HG03432 (cell line): ENCODE results near the gene GASK1A.
"Not testable (repeated sequence)": the region's sequence is repeated elsewhere in the genome, so short reads cannot be mapped to it uniquely, and the experiment has no call there.

Experiments
- ATAC-seq: cut with Tn5 transposase; IDR thresholded peaks from one replicate; pipeline ENCODE4 v1.9.1; 2021; ENCODE audit warnings: mild to moderate bottlenecking, moderate library complexity; ENCODE audit not compliant: unreplicated experiment

The GASK1A gene

DNA sequence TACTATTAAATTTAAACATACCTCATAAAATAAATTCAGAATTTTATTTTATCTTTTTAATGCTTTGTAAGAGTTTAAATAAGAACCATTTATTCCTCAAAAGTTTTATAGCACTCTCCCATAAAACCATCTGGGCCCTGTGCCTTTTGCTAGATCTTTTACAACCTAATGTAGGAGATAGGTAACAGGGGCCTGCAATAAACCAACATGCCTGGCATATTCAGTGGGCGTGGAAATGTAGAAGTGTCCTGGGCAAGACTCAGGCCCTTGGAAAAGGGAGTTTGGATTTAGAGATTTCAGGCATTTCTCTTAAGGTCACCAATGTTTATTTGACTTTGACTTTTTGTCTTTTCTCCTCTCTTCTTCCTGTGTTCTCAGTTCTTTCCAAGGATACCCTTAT lies 80.3 kb downstream of the GASK1A start:
- ATAC-seq, result no peak

DNA sequence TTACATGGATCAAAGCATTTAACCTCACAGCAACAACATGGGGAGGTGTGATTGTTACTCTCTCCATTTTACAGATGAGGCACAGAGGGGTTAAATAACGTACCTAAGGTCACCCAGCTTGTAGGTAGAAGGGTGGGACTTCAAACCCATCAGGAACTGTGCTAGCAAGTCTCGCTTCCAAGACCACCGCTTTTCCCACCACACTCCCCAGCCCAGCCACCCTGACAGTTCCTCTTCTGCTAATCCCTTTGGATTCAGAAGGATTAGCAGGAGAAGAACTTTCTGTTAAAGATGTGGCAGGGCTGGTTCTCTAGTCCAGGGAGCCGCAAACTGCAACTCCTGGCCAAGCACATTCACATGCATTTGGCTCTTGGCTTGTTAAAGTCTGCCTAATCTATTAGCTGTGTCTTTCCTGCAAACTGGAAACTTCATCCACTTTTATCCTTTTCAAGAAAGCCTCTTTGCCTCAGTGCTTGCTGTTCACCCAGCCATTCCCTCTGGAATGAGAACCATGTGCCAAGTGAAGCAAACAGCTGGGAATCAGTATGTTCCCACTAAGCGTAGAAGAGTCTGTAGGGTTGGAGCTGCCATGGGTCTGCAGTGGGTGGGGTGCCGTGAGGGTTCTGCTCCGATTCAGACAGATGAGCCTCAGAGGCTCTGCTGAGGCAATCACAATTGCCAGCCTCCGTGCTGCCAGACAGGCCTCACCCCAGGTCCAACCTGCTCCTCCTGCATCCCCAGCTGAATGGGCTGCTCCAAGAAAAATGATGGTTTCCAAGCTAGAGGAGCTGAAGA lies 82.2 kb downstream of the GASK1A start:
- no peak for ATAC-seq

DNA sequence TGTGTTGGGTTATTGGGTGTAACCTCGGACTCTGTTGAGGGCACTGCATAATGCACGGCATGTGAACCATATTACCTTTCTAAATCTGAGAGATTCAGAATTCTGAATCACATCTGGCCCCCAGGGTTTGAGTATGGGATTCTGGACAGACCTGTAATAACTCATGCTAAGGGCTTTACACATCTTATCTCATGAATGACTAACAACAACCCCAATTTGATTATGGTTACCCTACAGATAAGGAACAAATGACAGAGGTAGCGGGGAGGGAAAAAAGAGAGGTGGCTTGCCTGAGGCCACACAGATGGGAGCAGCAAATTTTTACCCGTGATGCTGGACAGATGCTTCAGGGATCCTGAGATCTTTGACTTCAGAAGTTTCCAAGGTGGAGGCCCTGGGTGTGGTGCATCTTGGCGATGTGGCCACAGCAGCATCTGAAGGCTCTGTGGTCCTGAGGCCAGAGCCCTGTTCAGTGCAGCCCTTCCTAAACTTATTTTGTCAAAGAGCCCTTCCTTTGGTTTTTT lies 83.0 kb downstream of the GASK1A start:
- no peak for ATAC-seq

DNA sequence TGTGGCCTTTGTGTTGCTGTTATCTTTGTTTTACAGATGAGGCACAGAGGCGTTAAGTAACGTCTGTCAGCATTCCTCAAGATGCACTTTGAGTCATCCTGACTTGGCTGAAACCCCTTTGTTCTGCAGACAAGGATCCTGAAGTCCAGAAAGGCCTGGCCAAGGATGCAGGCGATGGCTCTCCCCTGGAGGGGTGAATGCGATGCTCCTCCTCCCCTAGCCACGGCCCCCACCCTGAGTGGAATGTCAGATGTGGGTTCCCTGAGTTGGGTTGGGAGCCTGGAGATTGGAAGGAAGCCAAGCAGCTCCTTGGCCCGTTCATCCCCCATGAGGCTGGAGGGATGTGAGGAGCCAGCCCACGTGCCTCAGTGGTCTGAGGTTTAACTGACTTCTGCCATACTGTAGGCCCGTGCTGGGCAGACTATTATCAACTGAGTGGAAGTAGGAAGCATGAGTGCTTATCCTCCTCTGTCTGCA lies 83.5 kb downstream of the GASK1A start:
- no peak for ATAC-seq

DNA sequence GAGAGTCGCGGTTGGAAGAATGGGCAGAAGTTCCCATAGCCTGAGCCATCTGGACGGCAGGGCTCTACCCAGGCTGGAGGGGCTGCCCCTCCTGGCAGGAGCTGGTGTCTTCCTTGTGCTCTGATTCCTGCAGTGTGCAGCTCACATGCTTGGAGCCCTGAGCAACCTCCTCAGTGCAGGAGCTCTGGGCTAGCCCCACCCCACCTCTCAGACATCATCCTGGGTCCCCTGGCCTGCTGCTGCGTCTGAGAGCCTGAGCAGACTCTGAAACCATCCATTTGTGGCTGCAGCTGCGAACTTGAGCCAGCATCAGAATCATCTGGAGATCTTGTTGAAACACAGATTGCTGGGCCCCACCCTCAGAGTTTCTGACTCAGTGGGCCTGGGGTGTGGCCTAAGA lies 84.0 kb downstream of the GASK1A start:
- ATAC-seq, result no peak

DNA sequence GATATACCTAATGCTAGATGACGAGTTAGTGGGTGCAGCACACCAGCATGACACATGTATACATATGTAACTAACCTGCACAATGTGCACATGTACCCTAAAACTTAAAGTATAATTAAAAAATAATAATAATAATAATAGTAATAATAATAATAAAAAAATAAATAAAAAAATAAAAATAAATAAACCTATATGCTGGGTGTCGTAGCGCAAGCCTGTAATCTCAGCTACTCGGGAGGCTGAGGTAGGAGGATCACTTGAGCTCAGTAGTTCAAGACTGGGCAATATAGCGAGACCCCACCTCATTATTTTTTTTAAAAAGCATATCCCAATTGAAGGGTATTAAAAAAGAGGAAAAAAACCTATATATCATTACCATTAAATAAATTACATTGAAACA lies 91.6 kb downstream of the GASK1A start:
- ATAC-seq, result not testable (repeated sequence)

DNA sequence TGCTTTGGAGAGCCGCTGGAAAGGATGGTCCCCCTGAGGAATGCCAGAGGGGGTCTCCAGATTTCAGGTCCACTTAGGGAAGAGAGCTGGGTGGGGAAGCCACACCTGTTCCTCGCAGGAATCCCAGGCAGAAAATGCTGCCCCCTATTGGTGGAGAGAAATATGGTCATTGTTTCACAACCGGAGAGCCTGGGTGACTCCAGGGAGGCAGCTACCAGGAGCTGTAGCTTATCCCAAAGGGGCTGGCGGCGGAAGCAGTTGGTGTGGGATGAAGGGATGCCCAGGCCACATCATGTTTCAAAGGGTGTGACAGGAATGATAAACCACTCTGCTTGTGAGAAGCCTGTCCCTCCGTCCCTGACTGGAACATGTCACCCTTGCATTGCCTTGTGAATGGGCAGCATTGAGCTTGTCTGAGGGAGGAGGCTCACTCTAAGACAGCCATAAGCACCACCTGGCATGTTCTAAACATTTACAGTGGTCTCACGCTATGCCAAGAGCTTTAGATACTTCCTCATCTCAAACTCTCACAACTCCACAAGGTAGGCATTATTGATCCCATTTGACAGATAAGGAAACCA lies 92.3 kb downstream of the GASK1A start:
- ATAC-seq, result no peak

DNA sequence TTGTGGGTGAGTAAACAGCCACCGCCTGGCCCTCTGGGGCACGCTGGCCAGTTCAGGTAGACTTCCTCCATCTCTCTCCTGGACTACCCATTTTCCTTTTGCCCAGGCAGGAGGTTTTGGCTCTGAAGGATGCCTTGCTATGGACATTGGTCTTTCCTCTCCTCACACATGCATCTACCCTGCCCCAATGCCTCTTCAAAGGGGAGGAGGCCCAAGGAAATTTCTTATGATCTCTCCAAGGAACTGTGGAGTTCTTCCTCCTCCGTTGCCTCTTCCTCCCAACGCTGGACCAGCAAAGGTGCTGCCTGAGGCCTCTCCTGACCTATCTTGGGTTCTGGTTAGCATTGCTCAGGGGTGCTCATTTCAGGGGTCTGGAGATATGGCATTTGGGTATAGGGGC lies 93.2 kb downstream of the GASK1A start:
- no peak for ATAC-seq

DNA sequence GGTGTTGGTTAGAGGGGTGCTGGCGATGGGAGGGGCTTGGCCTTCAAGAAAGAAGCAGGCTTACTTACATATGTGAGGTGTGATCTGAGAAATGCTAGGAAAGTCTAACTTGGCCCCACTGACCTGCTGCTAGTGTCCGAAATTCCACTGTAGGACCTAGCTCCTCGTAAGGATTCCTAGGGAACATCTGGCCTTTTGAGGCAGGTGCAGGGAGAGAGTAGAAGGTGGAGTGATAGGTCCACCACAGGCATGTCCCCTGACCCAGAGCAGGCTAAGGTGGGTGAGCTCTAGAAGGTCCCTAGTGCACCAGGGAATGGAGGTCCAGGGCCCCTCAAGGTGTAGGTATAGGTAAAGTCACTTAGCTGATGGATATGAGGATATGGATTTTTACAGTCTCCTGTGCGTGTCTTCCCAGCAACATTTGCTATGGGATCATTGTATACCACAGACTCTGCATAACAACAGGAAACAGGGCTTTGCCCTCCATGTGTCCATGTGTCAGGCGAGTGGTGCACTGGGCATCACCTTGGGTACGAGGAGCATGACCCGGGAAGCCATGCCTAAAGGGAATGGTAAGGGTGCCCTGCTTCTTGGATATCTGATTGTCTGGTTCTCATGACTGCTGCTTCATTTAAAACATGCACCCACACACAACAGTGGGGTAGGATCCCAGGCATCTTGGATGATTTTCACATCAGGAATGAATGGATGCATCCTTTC lies 94.2 kb downstream of the GASK1A start:
- no peak for ATAC-seq

DNA sequence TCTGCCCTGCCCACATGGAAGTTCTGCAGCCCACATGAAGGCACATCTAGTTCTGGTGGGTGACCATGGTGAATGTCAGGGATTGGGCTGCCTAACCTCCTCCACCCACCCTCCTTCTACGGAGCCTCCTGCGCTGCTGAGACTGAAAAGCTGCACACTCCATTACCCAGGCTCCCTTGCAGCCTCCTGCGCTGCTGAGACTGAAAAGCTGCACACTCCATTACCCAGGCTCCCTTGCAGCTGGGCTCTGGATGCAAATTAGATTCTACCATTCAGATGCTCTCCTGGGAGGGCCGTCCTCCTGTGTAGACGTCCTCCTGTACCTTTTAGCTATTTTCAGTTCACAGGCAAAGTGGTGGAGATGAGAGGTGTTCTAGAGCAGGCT lies 94.7 kb downstream of the GASK1A start:
- no peak for ATAC-seq

DNA sequence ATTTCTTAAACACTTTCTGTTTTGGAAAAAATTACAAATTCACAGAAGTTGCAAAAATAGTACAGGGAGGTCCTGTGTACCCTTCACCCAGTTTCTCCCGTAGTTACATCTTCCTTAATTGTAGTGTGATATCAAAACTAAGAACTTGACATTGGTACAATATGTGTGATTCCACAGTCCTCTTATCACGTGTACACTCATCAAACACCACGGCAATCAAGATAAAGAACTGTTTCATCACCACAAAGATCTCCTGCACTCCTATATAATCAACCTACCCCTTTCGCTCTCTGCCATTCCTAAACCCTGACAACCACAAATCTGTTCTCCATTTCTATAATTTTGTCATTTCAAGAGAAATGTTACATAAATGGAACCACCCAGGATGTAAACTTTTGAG lies 95.4 kb downstream of the GASK1A start:
- ATAC-seq, result no peak

DNA sequence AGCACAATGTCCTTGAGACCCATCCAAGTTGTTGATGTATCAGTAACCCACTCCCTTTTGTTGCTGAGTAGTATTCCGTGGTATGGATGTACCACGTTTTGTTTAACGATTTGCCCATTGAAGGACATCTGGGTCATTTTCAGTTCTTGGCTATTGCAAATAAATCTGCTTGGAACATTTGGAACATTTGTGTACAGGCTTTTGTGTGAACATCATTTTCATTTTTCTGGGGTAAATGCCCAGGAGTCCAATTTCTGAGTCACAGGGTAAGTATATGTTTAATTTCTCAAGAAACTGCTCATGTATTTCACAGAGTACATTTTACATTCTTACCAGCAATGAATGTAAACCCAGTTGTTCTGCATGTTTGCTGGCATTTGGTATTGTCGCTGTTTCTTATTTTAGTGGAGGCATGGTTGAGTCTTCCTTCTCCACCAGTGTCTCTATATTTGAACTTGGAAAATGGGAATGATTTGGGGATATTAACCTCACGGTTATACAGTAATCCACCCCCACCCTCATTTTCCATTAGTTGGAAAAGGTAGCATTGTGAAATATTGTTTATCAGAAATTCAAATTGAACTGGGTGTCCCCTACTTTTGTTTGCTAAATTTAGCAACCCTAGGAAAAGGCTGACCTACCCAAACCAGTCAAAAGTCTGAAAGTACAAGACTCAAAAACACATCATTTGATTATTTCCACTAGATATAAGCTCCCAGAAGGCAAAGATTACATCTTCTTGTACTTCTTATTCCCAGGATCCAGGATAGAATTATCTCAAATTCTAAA lies 96.0 kb downstream of the GASK1A start:
- ATAC-seq, result no peak

DNA sequence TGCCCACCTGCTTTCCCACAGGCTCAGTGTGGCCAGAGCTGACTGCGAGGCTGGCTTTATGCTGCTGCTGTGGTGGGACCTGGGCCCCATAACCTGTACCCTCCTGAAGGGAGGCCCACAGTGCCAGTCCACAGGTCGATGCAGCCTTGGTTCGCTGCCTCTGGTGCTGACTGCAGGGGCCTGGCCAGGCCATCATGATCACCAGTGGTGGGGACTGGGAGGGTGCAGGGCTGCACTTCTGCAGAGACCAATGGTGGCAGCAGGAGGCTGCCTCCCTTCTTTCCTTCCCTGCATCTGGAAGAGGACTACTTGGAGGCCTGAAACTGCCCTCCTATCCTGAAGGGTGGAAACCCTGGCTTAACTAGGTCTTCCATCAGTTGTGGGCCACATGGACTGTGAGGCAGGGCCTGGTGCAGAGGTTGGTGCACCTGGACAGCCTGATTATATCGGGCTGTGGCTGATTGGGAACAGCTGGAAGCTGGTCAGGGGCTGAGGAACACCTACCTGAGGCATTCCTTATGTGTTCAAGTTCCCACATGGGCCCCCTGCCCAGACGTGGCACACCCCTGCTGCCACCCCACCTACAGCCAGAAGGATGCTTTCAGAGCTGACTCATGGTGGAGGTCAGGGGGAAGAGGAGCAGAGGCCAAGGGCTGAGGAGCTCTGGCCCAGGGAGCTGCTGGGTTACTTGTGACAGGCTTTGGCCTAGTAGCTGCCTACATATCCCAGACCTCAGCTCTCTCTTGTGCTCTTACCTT lies 97.0 kb downstream of the GASK1A start:
- ATAC-seq, result no peak

DNA sequence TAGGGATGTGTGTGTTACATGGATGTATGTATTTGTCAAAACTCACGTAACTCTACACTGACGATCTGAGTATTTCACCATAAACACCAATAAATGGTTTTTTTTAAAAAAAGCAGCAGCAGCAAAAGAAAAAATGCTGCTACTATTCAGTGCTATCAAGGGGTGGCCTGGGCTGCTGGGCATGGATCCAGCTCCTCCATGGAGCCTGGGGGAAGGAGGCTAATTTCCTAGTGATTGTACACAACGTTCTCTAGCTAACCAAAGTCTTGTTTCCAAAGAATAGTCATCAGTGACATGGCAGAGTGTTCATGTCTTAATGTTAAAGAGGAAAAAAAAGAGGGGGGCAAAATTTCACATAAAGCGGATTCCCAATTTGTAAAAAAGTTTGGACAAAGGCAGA lies 97.7 kb downstream of the GASK1A start:
- ATAC-seq, result no peak

DNA sequence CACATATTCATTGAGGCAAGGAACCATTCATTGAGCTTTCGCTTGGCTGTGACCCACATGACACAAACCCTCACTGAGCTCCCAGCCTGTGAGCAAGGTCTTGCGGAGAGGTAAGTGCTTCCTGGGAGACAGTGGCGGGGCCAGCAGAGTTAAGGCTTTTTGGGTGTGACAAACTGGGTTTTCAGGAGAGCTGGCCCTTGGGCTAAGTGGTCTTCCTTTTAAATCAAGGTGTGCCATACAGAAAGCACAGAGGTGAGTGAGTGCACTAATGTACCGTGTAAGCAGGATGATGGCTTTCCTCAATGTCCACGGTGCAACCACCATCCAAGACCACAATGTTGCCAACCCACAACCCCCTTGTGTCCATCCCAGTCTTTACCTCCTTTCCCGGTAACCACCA lies 98.2 kb downstream of the GASK1A start:
- ATAC-seq, result no peak

DNA sequence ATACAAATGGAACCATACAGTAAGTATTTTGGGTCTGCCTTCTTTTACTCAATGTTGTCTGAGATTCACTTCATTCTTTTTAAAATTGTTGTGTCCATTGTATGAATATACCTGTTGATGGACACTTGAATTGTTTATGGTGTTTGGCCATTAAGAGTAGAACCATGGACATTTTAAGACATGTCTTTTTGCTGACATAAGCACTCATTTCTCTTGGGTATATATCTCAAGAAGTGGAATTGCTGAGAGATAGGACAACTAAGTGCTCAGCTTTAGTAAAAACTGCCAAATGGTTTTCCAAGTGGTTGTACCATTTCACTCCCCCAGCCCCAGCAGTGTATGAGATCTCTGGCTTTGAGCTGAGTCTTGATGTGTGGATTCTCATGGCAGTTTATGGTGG lies 98.6 kb downstream of the GASK1A start:
- ATAC-seq, result no peak

DNA sequence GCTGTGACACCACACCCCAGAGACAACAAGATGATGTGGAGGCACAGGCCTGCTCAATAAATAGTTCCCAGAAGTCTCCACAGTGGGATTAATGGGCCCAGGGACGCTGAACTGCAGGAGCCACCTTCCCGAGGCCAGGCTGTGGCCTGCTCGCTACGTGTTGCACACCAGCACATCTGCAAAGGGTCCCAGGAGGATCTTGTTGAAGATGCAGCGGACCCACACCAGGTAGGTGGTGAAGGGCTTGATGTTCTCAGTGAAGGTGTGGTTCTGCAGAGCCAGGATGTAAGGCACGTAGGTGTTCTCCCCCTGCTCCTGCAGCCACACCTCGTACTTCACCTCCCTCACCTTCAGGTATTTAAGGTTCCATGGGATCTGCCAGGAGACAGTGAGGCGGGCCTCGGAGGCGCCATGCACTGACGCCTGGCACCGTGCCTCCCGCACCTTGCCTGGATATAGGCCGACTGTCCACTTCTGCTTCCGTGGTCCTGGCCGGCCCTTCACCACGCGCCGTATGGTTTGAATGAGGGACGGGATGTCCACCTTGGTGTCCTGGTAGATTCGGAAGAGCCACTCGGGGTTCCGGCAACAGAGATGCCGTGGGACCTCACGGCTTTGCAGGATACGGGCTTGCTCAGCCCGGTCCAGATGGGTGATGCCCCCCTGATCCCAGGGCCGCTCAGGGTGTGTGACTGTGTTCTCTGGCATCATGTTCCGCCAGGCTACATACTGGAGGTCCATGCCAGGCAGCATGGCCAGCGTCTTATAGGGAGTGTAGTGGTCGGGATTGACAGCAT lies 100.6 kb downstream of the GASK1A start:
- ATAC-seq, result no peak

DNA sequence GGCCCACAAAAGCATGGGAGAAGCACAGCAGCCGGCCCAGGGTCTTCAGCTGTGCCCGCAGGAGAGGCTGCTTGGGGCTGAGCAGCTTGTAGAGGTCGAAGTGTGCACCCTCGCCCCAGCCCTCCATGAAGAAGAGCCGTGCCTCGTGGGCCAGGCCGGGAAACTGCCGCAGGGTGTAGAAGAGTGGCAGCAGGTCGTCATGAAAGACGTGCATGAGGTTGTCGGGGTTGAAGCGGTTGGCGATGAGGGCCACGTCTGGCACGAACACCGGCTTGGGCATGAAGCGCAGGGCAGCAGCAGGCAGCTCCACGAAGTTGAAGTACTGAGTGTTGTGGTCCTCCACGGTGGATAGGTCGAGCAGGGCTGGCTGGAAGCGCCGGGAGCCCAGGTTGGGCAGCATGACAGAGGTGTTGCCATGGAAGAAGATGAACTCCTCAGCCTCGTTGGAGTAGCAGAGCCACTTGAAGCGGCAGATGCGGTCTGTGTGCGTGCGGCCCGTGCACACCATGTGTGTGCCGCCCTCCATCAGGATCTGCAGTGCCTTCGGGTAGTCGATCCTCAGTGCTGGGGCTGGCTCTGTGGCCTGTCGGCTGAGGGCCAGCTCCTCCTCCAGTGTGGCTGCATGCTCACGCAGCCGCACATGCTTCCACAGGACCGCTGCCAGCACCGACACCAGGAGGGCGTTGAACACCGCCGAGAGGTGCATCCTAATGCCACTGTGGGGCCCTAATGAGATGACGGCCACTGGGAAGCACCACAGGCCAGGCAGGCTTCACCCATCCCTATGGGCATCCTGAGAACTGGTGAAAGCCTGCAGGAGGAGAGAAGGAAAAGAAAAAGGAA lies 101.8 kb downstream of the GASK1A start:
- ATAC-seq, result no peak

DNA sequence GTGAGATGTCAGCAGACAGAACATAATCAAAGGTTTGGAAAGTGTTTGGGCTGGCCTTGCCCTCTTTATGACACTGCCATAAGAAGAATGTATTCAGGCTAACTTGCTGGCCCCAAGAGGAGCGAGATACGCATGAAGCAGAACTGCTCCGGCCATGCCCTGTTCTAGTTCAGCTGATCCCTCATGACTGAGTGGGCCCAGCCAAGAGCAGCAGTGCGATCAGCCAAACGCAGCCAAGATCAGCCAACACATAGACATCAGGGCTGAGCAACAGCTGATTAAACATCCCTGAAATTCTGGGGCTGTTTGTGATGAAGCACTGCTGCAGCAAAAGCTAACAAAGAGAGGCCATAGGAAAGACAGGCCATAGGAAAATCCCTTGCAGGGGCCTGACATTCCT lies 102.7 kb downstream of the GASK1A start:
- ATAC-seq, result no peak
